CD4-positive, alpha-beta T cell treated with Interleukin-4 for 1 hour (primary cell): Measurements from ENCODE around the gene ARGLU1.
A peak's percentile ranks its signal among the peaks of the same experiment; 100 is the strongest.
"Not testable (repeated sequence)": the region's sequence is repeated elsewhere in the genome, so short reads cannot be mapped to it uniquely, and the experiment has no call there.

Source experiments
- DNase-seq, 2 donors: peaks; one replicate each; pipeline ENCODE4 v3.0.0-alpha.2; 2020 to 2022

ARGLU1 gene

GRCh38 chr13:106567474-106568298 is at the start of gene ARGLU1:
TSS of gene ARGLU1 (minus strand) at chr13:106568137. CDS start at chr13:106567919, 218 bp downstream.
- DNase-seq: peak; percentile 94 to 96

GRCh38 chr13:106617561-106617960 is 49.6 kb upstream of the ARGLU1 start:
- DNase-seq: no peak

GRCh38 chr13:106616729-106617128 is 48.8 kb upstream of the ARGLU1 start:
- no peak for DNase-seq

- DNase-seq: no peak
Observed at GRCh38 chr13:106614874-106615273, 46.9 kb upstream of the ARGLU1 start.

GRCh38 chr13:106612688-106613087 is 44.8 kb upstream of the ARGLU1 start:
- DNase-seq: no peak

GRCh38 chr13:106610486-106610885 is 42.5 kb upstream of the ARGLU1 start:
- no peak for DNase-seq

- no peak for DNase-seq
Observed at GRCh38 chr13:106609116-106609515, 41.2 kb upstream of the ARGLU1 start.

- no peak for DNase-seq
Observed at GRCh38 chr13:106603546-106603945, 35.6 kb upstream of the ARGLU1 start.

- DNase-seq: no peak
Observed at GRCh38 chr13:106602178-106602577, 34.2 kb upstream of the ARGLU1 start.

- DNase-seq: no peak
Observed at GRCh38 chr13:106601489-106601888, 33.6 kb upstream of the ARGLU1 start.

- DNase-seq: not testable (repeated sequence)
Observed at GRCh38 chr13:106600798-106601135, 32.8 kb upstream of the ARGLU1 start.

GRCh38 chr13:106599875-106600797 is 32.2 kb upstream of the ARGLU1 start:
- peak in 1 of 2 donors; percentile 10 for DNase-seq

GRCh38 chr13:106597749-106598395 is 29.9 kb upstream of the ARGLU1 start:
- DNase-seq: no peak

- no peak for DNase-seq
Observed at GRCh38 chr13:106597186-106597585, 29.2 kb upstream of the ARGLU1 start.

- DNase-seq: no peak
Observed at GRCh38 chr13:106596275-106596937, 28.5 kb upstream of the ARGLU1 start.

GRCh38 chr13:106595625-106596024 is 27.7 kb upstream of the ARGLU1 start:
- DNase-seq: no peak

GRCh38 chr13:106594980-106595379 is 27.0 kb upstream of the ARGLU1 start:
- DNase-seq: no peak

- DNase-seq: no peak
Observed at GRCh38 chr13:106593132-106593531, 25.2 kb upstream of the ARGLU1 start.

GRCh38 chr13:106591299-106591698 is 23.4 kb upstream of the ARGLU1 start:
- no peak for DNase-seq

GRCh38 chr13:106589716-106590115 is 21.8 kb upstream of the ARGLU1 start:
- no peak for DNase-seq

GRCh38 chr13:106588367-106588766 is 20.4 kb upstream of the ARGLU1 start:
- DNase-seq: no peak

GRCh38 chr13:106587787-106588186 is 19.9 kb upstream of the ARGLU1 start:
- no peak for DNase-seq
